ENCODE measurements around the gene SUSD4. TPM values are rescaled to one million over a fixed set of nuclear protein-coding genes. Genes with fewer than 3 reads are reported as not detected.

SUSD4 gene
- total RNA-seq, 6 experiments from 2014 or later, result 0.33 to 0.96 (median 0.70) TPM

DNA sequence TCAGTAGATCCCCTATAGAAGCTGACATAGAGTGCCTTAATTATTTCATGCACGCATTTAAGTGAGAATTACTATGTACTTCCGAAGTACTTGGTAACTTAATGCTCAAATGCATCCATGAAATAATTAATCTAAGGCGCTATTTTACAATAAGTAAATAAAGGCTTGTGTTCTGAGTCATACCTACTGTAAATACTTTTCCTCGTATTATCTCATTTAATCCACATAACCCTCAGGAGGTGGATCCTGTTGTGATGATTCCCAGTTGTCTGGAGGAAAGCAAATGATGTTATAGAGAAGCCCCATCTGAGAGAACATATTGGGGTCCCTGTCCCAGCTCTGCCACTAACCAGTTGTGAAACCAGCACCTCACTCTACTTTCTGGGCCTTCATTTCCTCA, 16.4 kb downstream of the SUSD4 start:
- no peak overlapping the region for H3K4me3 Mint-ChIP-seq
- H3K27ac Mint-ChIP-seq, result no peak overlapping the region
- peaks cover 40% of the 10 kb centered on the region for H3K27me3 Mint-ChIP-seq (ENCODE audit: insufficient read depth)
- DNase-seq, result no peak
- H3K36me3 Mint-ChIP-seq (ENCODE audit: low read depth), result no peaks in the 10 kb centered on the region
- TF ChIP-seq, protein P1, sequence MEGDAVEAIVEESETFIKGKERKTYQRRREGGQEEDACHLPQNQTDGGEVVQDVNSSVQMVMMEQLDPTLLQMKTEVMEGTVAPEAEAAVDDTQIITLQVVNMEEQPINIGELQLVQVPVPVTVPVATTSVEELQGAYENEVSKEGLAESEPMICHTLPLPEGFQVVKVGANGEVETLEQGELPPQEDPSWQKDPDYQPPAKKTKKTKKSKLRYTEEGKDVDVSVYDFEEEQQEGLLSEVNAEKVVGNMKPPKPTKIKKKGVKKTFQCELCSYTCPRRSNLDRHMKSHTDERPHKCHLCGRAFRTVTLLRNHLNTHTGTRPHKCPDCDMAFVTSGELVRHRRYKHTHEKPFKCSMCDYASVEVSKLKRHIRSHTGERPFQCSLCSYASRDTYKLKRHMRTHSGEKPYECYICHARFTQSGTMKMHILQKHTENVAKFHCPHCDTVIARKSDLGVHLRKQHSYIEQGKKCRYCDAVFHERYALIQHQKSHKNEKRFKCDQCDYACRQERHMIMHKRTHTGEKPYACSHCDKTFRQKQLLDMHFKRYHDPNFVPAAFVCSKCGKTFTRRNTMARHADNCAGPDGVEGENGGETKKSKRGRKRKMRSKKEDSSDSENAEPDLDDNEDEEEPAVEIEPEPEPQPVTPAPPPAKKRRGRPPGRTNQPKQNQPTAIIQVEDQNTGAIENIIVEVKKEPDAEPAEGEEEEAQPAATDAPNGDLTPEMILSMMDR (IDR thresholded peaks at IDR 0.05), result no peak
- H3K9me3 Mint-ChIP-seq, result no peaks in the 10 kb centered on the region
- no peaks in the 10 kb centered on the region for H3K4me1 Mint-ChIP-seq (ENCODE audit: low read depth)

DNA sequence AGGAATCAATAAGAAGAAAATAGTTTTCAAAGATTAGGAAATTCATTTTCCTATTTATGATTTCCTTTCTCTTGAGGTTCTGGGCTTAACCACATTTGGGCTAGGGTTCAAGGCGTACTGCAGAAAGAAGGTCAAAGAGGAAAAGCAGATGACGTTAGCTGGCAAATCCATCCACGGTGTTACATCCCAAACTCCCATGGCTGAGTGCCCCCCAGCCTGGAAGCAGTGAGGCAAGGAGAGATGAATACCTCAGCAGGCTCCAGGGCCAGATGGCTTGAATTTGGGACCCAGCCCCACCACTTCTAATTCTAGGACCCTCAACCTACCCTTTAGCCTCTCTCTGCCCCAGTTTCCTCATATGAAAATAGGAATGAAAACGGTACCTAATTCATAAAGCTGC, 17.7 kb downstream of the SUSD4 start:
- Mint-ChIP-seq H3K4me3 (no peak overlapping the region), H3K9me3 (no peaks in the 10 kb centered on the region), H3K27ac (no peak overlapping the region), H3K4me1 (ENCODE audit: low read depth) (no peaks in the 10 kb centered on the region), H3K36me3 (ENCODE audit: low read depth) (no peaks in the 10 kb centered on the region), H3K27me3 (ENCODE audit: insufficient read depth) (peaks cover 37% of the 10 kb centered on the region)
- TF ChIP-seq, protein P1 (IDR thresholded peaks at IDR 0.05), result no peak
- DNase-seq, result no peak

- TF ChIP-seq, protein P1 (IDR thresholded peaks at IDR 0.05), result no peak
Observed at GRCh38 chr1:223345720-223346119, 18.3 kb downstream of the SUSD4 start.

DNA sequence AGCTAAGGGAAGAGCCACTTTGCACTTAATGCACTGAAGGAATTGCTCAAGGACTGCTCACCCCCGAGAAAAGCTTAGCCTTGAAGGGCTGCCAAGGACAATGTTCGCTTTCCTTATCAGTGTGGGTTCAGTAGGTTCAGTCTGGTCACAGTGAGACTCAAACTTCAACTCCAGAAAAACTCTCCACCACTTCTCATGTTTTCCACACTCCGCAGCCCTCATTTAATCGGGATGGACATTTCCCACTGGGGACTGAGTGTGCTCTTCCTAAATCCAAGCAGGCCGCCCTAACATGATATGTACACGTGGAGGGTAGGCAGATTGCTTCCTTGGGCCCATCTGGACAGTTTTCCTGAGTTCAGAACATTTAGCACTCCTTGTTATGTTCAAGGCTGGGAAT, 19.5 kb downstream of the SUSD4 start:
- Mint-ChIP-seq H3K36me3 (ENCODE audit: low read depth) (no peaks in the 10 kb centered on the region), H3K4me3 (no peak overlapping the region), H3K27me3 (ENCODE audit: insufficient read depth) (peaks cover 36% of the 10 kb centered on the region), H3K27ac (no peak overlapping the region), H3K9me3 (no peaks in the 10 kb centered on the region), H3K4me1 (ENCODE audit: low read depth) (no peaks in the 10 kb centered on the region)
- no peak for DNase-seq
- TF ChIP-seq, protein P1 (IDR thresholded peaks at IDR 0.05), result no peak

More at GRCh38 chr1:223345720-223346119, 18.3 kb downstream of the SUSD4 start:
- Mint-ChIP-seq H3K27ac (no peak overlapping the region), H3K4me1 (ENCODE audit: low read depth) (no peaks in the 10 kb centered on the region), H3K27me3 (ENCODE audit: insufficient read depth) (peaks cover 37% of the 10 kb centered on the region), H3K36me3 (ENCODE audit: low read depth) (no peaks in the 10 kb centered on the region), H3K4me3 (no peak overlapping the region), H3K9me3 (no peaks in the 10 kb centered on the region)
- no peak for DNase-seq

- Mint-ChIP-seq H3K27me3 (ENCODE audit: insufficient read depth) (peaks cover 37% of the 10 kb centered on the region), H3K36me3 (ENCODE audit: low read depth) (no peaks in the 10 kb centered on the region), H3K27ac (no peak overlapping the region), H3K9me3 (no peaks in the 10 kb centered on the region), H3K4me1 (ENCODE audit: low read depth) (no peaks in the 10 kb centered on the region), H3K4me3 (no peak overlapping the region)
- no peak for DNase-seq
- TF ChIP-seq, protein P1 (IDR thresholded peaks at IDR 0.05), result no peak
Observed at GRCh38 chr1:223343692-223344091, 20.3 kb downstream of the SUSD4 start.

- peaks cover 45% of the 10 kb centered on the region for H3K27me3 Mint-ChIP-seq (ENCODE audit: insufficient read depth)
- no peaks in the 10 kb centered on the region for H3K36me3 Mint-ChIP-seq (ENCODE audit: low read depth)
- TF ChIP-seq, protein P1 (IDR thresholded peaks at IDR 0.05), result no peak
- no peak overlapping the region for H3K27ac Mint-ChIP-seq
- H3K4me3 Mint-ChIP-seq, result no peak overlapping the region
- no peaks in the 10 kb centered on the region for H3K4me1 Mint-ChIP-seq (ENCODE audit: low read depth)
- no peaks in the 10 kb centered on the region for H3K9me3 Mint-ChIP-seq
- DNase-seq, result peak; percentile 8
Observed at GRCh38 chr1:223341121-223341520, 22.9 kb downstream of the SUSD4 start.
